GM12892 (cell line): ENCODE results near the gene TMEM208.

Experiments
- DNase-seq: peaks from one replicate; pipeline ENCODE4 v3.0.0; 2011; ENCODE audit not compliant: insufficient read length
- FAIRE-seq: peaks from 2 replicates; lab custom pipeline; 2011; peaks lifted over from hg19 to GRCh38; lab: Jason Lieb, UNC
- POLR2A ChIP-seq: IDR thresholded peaks from 2 replicates; pipeline ENCODE4 v1.6.1; 2011; ENCODE audit warnings: low read depth, low read length, control low read depth
- POLR2AphosphoS5 ChIP-seq: IDR thresholded peaks from 2 replicates; pipeline ENCODE4 v1.6.1; 2011; ENCODE audit warnings: low read depth, low read length, control low read depth
- TAF1 ChIP-seq: IDR thresholded peaks from 2 replicates; pipeline ENCODE4 v1.6.1; 2011; ENCODE audit warnings: low read depth, mild to moderate bottlenecking, control low read depth, low read length, borderline replicate concordance

TMEM208 gene

GRCh38 chr16:67202956-67203493, 23.9 kb upstream of the TMEM208 start:
- TF ChIP-seq TAF1 (no peak), POLR2AphosphoS5 (no peak), POLR2A (no peak)
- no peak for FAIRE-seq
- DNase-seq, result no peak

GRCh38 chr16:67204076-67204475, 22.9 kb upstream of the TMEM208 start:
- no peak for TF ChIP-seq POLR2A
- no peak for TF ChIP-seq POLR2AphosphoS5
- no peak for TF ChIP-seq TAF1
- FAIRE-seq, result no peak
- no peak for DNase-seq

GRCh38 chr16:67206129-67206837, 20.6 kb upstream of the TMEM208 start:
- no peak for DNase-seq
- TF ChIP-seq POLR2AphosphoS5 (no peak), POLR2A (no peak), TAF1 (no peak)

GRCh38 chr16:67206838-67207248, 20.1 kb upstream of the TMEM208 start:
- DNase-seq, result no peak

More at GRCh38 chr16:67206129-67206837, 20.6 kb upstream of the TMEM208 start:
- FAIRE-seq, result no peak

GRCh38 chr16:67207249-67208091, 19.5 kb upstream of the TMEM208 start:
- peak; percentile 28 for TF ChIP-seq POLR2A
- no peak for TF ChIP-seq TAF1
- TF ChIP-seq POLR2AphosphoS5, result 0 out of 2 replicates have a peak, but pooled peaks have one; percentile 5
- FAIRE-seq (no peak), DNase-seq (no peak)

More at GRCh38 chr16:67206838-67207248, 20.1 kb upstream of the TMEM208 start:
- TF ChIP-seq POLR2A (no peak), TAF1 (no peak), POLR2AphosphoS5 (no peak)
- no peak for FAIRE-seq

GRCh38 chr16:67208154-67208896, 18.6 kb upstream of the TMEM208 start:
- TF ChIP-seq POLR2AphosphoS5 (no peak; the same call in 1 of the 2 replicates), TAF1 (no peak)
- no peak for FAIRE-seq
- DNase-seq, result no peak

GRCh38 chr16:67209565-67209964, 17.4 kb upstream of the TMEM208 start:
- no peak for TF ChIP-seq POLR2AphosphoS5
- no peak for TF ChIP-seq TAF1
- no peak for TF ChIP-seq POLR2A
- no peak for DNase-seq
- FAIRE-seq, result no peak

GRCh38 chr16:67210069-67210937, 16.6 kb upstream of the TMEM208 start:
- DNase-seq (no peak), FAIRE-seq (no peak)
- TF ChIP-seq TAF1 (no peak), POLR2AphosphoS5 (no peak), POLR2A (no peak)

- no peak for TF ChIP-seq POLR2AphosphoS5
- TF ChIP-seq TAF1, result no peak
- TF ChIP-seq POLR2A, result no peak
- FAIRE-seq, result no peak
- no peak for DNase-seq
Measured at GRCh38 chr16:67211674-67212073, 15.3 kb upstream of the TMEM208 start.

- FAIRE-seq (no peak), DNase-seq (no peak)
- TF ChIP-seq TAF1 (no peak), POLR2A (no peak), POLR2AphosphoS5 (no peak)
Measured at GRCh38 chr16:67212766-67213165, 14.2 kb upstream of the TMEM208 start.
